HG03196 (cell line): ENCODE data around the gene AGK.
"Not testable (repeated sequence)": the region's sequence is repeated elsewhere in the genome, so short reads cannot be mapped to it uniquely, and the experiment has no call there.

Experiments
- ATAC-seq: cut with Tn5 transposase; IDR thresholded peaks from one replicate; pipeline ENCODE4 v1.9.1; 2021; ENCODE audit not compliant: unreplicated experiment

AGK gene

DNA sequence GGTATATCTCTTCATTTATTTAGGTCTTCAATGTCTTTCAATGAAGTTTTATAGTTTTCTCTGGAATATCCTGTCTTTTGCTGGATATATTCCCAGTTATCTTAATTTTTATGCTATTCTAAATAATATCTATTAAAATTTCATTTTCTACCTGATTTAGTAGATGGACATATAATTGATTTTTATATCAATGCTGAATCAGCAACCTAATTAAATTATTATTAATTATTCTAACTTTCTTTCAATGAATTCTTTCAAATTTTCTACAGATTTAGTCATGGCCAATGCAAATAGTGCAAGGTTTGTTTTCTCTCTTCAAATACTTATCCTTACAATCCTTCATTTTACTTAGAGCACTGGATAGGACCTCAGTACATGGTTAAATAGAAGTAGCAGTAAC lies 94.0 kb downstream of the AGK start:
- no peak for ATAC-seq

- ATAC-seq, result no peak
These were observed 95.7 kb downstream of the AGK start for GRCh38 chr7:141646826-141647480.

GRCh38 chr7:141647701-141648100 lies 96.5 kb downstream of the AGK start:
- ATAC-seq, result not testable (repeated sequence)

DNA sequence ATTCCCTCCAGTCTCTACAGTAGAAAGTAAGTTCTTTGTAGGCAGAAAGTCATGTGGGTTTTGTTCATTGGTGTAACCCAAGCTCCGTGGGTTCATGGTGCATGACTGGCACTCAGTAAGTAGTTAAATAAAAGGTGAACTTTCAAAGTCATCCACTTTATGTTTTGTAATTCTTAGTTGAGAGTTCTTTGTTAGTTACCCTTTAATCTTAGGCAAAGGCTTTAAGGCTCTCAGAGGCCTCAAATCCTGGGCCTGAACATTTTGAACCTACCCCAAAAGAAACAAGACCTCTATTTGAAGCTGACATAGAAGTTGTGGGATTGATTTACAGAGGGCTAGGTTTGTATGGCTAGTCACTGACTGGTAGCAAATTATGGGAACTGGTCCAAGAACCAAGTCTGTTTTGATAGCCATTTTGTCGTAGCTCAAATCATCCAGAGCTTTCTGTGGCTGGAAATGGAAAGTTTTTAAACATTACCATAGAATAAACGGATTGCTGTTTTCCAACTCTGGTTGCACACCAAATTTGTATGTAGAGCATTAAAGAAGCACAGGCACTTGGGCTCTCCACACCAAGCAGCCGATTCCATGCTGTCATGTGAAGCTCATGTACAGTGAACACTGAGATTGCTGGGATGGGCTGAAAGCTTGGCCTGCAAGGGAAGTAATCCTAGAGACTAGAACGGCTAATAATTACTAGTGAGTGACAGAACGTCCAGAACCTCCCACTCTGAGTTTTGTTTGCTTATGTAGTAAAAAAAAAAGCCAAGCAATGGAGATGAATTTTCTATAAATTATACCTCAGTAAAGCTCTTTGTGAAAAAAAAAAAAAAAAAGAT lies 97.3 kb downstream of the AGK start:
- ATAC-seq, result no peak

DNA sequence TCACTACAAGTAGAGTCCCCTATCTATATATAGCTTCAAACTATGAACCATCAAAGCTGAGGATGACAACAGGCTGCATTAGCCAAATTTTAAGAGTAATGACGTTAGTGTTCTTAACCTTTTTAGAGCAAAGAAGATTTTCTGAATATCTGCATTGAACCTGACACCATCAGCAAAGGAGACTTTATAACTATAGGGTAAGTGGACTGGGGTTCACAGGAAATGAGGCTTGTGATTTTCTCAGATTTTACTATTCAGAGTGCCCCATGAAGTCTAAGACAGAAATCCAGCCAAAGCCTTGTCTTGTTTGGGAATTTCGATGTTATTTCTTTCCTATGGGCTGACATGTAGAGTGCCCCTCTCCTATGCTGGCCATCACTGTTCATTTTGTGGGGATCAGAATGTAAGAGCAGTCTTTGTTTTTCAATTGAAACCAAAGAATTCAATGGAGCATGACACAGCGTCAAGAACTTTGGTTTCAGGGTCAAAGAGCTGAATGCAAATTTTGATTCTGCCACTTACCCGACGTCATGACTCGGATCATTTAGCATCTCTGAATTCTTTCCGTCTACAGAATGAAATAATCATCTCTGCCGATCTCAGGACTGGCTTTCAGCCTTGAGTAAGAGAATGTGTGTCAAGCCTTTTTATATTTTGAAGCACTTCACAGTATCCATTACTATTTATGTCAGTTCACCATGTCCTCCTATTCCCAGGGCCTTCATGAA lies 98.1 kb downstream of the AGK start:
- peak; percentile 41 for ATAC-seq

DNA sequence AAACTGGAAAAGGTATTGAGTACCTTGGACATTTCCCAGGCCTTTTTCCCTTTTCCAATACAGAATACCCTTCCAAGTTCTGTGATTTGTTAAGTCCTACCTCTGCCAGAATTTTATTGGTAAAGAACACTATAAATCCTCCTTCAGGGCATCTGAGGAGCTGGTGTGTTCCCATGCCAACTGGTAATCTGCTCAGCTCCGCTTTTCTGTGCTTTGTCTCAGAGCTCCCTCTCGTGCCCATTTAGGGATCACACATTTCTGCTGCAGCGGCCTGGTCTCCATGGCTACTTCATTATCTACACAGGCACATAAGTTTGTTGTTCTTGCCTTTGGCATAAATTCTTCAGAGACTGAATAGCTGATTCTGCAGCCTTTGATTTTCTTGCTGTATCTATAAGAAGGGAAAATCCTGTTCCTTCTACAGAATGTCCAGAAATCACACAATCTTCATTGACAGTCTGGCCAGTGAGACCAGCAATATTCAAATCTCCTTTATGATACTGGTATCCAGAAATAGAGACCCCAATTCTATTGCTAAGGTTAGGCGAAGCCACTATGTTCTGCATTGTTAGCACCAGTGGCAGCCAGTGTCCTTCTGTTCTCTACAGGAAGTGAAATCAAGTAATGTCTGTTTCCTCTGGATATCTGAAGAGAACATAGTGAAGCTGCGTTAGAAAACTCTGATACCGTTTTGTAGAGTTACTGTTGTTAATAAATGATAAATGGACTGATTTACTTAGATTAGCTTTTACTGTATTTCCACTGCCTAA lies 98.8 kb downstream of the AGK start:
- peak; percentile 61 for ATAC-seq

DNA sequence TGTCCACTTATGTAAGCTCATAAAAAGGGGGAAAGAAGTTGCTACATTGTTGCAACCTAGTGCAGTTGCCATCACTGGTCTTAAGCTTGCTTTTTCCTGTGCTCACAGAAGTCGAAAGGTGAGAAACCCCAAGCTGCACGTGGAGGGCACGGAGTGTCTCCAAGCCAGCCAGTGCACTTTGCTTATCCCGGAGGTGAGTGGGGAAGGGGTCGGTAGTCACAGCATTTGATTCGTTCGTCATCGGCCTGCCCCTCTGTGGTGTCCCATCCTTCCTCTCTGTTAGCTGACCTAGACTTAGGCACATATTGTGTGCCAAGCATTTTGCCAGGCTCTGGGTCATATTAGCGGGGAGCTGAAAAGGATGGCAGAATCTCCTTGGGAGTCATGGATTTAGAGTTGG lies 100.2 kb downstream of the AGK start:
- ATAC-seq, result no peak

GRCh38 chr7:141652691-141653090 lies 101.5 kb downstream of the AGK start:
- ATAC-seq, result no peak

- ATAC-seq, result peak; percentile 77
These were observed 103.3 kb downstream of the AGK start for GRCh38 chr7:141654551-141654950.

DNA sequence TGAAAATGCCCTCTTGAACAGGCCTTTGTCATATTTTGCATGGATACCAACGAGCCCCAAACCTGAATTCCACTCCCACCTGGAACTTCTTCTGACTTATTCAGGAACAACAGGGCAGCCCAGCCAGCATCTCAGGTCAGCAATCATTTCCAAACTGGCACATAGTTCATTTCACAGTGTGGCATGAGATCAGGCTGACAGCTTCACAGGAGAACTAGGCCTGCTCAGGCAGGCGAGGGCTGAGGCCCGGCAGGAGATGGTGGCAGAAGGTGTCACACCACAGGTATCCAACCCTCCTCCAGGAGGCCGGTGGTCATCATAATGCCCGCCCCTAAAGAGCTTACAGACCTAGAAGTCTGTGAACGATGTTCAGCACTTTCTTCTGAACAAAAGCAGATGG lies 108.3 kb downstream of the AGK start:
- ATAC-seq, result no peak

DNA sequence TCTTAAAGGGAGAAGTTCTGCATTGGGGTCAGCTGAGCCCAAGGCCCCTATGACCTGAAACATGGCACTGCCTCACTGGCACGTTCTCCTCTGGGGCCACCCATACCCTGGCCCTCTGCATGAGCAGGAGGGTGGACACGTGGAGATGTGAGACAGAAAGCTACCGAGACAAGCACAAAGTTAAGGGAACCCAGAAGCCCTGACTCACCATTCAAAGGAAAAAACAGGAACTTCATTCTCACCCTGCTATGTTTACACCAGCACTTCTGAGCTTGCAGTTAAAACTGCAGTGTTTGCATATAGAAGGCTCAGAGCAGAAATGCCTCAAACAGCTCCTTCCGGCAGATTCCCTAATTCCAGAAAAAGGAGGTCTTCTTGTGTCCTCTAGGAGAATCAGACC lies 109.0 kb downstream of the AGK start:
- no peak for ATAC-seq

DNA sequence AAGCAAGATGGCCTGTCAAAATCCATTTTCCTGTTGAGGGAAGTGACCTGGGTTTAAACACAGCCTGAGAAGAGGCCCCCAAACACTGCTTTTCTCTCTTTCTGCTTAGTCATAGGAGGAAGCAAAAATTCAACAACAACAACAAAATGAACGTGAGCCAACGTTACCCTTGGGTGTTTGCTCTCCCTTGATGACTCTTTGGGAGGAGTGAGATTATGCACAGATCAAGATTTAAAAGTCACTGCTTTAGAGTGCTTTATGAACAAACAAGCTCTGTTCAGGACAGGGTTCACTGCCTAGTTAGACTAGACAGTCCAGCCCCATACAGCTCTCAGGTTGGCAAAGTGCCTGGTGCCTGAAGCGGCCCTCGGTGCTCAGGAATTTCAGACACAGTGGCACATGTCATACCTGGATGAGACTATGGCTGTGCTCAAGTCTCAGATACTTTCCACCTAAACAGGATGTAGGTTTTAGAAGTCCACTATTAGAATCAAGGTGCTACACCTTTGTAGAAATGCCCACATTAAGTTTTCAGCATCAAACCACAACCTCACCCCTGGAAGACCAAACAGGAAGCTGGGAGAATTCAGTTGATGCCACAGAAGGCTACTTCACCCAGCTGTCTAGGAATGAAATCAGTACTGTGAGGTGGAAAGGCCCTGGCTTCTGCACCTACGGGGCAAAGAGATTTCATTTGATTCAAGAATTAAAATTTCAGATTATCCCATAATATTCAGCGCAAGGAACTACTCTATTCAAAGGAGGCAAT lies 112.1 kb downstream of the AGK start:
- ATAC-seq, result no peak

GRCh38 chr7:141664450-141664849 lies 113.2 kb downstream of the AGK start:
- ATAC-seq, result no peak

GRCh38 chr7:141665208-141666035 lies 114.2 kb downstream of the AGK start:
- no peak for ATAC-seq

DNA sequence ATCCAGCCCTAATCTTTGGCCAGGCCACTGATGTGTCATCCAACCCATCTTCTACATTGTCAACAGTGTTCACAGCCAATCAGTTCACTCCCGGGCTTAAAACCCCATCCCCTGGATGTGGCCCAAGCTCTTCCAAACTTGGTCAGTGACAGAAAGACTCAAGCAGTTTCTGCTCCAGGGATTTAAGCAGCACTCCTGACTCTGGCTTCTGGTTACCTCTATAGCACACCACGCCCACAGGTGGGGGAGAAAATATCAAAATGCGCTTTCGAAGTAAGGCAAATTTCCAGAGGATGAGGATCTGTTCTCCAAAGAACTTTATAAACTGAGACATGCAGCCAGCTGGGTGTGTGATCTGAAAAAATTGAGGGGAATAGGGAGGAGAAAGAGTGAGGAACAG lies 114.9 kb downstream of the AGK start:
- ATAC-seq, result no peak

DNA sequence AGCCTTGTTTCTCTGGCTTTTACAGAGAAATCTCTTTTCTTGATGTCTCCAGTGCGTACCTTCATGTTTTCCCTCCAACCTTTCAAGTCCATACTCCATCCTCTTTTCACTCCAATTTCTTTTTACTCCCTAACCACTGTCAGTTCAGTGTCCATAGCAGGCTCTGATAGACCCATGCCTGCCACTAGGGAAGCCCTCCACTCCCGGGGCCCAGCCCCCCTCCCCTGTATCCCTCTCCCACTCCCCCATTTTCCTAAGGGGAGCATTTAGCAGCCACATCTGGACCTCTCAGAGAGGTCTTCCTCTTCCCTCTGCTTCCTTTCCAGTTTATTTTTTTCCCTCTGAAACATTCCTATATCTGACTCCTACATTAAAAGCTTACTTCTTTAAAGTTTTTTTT lies 117.6 kb downstream of the AGK start:
- no peak for ATAC-seq

DNA sequence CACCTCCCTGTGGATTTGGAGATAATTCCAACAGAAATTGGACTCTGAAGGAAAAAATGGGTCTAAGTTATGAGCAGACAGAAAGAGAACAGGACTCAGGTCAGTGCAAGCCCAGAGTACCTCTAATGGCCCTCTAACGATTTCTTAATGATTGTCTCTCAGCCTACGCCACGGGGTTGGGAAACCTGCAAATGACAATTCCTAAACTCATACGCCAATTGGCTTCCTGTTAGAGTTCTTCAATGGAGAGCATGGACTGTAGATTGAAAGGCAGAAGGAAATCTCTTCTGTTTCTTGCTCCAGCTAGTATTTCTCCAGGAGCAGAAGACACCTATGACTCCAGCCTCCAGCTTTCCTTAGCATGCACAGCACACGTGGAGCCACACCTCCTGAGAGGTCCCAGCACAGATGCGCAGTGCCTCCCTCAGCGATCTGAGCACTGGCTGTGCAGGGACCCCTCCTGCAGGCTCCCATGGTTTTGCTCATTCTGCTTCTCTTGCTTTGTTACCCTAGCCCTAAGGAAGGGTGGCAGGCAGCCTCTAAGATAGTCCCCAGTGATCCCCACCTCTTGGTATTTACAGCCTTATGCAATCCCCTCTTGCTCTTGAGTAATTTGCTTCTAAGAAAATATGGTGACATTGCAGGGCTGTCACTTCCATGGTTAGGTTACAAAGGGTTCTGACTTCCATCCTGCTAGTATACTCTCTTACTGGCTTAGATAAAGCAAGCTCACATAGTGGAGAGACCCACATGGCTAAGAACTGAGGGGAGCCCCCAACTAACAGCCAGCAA lies 120.7 kb downstream of the AGK start:
- no peak for ATAC-seq

DNA sequence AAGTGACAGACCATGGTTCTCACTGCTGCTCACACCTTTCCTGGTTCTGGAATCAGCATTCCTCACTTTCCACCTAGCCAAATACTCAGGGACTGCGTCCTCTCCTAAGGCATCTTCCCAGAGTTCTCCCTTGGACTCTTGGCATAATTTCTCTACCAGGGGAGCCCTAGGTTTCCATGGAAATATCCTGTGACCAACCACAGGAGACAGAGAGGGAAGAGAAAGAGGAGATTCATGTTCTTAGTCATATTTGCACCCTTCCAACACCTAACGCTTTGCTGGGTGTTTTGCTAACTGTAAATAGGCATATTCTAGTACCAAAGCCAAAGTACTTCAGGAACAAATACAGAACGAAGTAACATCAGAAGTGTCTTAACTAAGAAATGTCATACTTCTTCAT lies 122.1 kb downstream of the AGK start:
- ATAC-seq, result no peak

DNA sequence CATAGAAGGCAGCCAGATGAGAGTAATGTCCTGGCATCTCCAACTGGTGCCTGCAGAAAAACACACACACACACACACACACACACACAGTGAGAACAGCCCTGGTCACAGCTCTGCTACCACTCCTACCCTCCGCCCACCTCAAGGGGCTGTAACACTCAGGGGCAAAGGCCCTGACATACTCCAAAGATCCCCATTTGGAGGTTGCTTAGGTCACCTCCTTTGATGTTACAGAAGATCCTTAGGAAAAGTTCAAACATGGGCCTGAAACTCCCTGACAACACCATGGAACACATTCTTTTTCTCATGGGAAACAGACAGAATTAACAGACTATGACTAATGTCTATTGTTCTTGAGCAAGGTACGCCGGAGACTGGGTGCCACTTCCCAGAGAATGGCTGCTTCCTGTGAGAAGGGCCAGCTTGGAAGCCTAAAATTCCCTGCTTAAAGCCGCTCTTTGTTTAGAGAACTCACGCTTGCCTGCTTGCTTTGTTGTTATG lies 123.0 kb downstream of the AGK start:
- ATAC-seq, result no peak
